Activated CD4-positive, CD25-positive, alpha-beta regulatory T cell treated with anti-CD3 and anti-CD28 coated beads, Interleukin-2, amount 50 U/mL, for 24 hours (primary cell): ENCODE results near the gene DUSP14.
"Not testable (repeated sequence)": the region's sequence is repeated elsewhere in the genome, so short reads cannot be mapped to it uniquely, and the experiment has no call there.

Source experiments
- ATAC-seq, 2 donors: fragments of 150-1000 bp; cut with Tn5 transposase; one replicate each; pipeline ENCODE4 v1.10.0; 2021; ENCODE audit warnings: mild to moderate bottlenecking in 1 of 2, moderate library complexity in 1 of 2

DUSP14 gene, protein sequence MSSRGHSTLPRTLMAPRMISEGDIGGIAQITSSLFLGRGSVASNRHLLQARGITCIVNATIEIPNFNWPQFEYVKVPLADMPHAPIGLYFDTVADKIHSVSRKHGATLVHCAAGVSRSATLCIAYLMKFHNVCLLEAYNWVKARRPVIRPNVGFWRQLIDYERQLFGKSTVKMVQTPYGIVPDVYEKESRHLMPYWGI

DNA sequence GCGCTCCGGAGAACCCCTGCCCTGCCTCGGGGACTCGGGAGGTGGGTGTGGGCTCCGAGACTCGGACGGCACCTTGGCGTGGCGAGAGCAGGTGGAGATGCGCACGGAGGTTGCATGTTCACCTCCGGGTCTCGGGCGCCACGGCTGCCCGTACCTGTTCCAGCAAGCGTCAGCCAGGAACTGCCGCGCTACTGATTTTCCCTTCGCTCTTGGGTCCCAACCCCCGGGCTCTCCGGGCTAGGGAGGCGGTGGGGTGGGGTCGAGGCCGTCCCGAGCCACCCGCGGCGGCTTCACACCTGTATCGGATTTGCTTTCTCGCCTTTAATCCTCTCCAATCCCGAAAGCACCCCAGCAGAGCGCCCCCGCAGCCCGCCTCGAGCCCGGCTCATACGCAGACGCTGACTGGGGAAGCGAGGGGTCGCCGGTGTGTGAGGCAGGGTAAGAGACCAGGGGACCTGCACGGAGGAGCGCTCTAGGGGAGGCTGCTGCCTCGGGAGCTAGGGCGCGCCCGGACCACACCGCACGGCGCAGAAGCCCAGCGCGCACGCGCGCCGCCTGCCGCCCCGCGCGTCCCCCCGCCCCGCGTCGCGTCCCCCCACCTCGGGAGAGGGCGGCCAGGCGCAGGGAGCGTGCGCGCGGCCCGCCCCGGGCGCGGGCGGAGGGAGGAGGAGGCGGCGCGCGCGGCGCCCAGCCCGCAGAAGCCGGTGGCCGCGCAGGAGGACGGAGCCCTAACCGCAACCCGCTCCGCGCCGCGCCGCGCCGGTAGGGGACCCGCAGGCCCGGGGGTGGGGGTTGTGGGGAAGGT, at the start of gene DUSP14:
Gene DUSP14, plus strand, starts transcription at position 695 of the 805 bp plus-strand sequence. CDS start 22,382 bp downstream, outside the sequence.
- peak; percentile 73 to 83 for ATAC-seq

DNA sequence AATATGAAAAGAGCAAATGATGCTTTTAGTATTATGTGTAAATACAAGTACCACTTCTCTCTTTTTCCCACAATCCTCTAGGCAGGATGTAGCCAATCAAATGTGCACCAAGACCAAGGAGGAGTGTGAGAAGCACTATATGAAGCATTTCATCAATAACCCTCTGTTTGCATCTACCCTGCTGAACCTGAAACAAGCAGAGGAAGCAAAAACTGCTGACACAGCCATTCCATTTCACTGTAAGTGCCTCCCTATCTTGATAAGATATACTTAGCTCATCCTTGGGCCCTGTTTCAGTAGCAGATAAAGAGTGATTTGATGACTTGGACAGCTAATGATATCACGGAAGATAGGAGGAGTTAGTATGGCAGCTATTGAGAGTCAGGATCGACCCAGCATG, 49.3 kb upstream of the DUSP14 start:
- no peak for ATAC-seq

DNA sequence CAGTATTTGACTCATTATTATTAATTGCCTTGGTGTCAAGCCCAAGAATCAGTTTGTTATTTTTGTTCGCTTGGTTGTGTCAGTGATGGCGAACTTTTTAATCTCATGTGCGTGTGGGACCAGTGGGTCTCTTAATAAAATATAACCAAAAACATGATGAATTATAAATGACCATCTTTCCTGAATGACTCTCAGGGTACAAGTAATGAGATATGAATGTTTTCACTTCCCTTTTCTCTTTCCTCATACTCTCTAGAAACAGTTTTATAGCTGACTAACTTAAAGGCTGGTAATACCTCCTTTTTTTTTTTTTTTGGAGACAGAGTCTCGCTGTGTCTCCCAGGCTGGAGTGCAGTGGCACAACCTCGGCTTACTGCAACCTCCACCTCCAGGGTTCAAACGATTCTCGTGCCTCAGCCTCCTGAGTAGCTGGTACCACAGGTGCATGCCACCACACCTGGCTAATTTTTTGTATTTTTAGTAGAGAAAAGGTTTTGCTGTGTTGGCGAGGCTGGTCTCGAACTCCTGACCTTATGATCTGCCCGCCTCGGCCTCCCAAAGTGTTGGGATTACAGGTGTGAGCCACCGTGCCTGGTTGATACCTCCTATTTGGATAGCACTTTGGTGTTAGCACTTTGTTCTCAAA, 48.2 kb upstream of the DUSP14 start:
- not testable (repeated sequence) for ATAC-seq

DNA sequence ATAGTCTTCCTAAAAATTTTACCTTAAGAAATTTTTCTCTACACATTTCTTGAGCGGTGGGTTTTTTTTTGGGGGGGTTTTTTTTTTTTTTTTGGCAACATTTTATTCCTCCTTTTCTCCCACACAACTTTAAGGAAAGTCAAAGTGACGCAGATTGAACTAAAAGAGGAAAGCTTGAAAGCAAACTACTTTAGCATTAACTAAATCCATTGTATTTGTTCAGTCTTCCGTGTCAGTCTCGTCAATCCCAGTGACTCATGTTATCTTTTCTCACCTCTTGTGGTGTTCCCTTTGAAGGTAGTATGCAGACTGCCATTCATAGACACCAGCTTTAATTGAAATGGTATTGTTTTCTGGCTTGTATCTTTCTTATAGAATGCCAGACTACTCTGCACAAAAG, 43.7 kb upstream of the DUSP14 start:
- no peak for ATAC-seq

DNA sequence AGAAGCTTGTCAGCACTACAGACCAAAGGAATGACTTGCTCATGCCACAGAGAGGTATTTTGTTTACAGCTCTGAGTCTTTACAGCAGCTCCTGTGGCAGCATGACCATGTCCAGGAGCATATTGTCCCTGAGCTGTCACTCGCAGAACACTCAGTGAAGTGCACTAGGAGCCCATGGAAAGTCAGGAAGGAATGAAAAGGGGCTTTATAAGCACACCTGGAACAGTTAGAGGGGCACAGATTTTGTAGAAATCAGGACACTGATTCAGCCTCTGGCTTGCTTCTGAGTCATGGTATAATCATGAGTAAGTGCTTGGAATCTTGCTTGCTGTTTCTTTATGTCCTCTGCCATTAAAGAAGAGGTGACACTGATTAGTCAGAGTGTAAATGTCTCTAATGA, 42.0 kb upstream of the DUSP14 start:
- peak; percentile 88 to 93 for ATAC-seq

DNA sequence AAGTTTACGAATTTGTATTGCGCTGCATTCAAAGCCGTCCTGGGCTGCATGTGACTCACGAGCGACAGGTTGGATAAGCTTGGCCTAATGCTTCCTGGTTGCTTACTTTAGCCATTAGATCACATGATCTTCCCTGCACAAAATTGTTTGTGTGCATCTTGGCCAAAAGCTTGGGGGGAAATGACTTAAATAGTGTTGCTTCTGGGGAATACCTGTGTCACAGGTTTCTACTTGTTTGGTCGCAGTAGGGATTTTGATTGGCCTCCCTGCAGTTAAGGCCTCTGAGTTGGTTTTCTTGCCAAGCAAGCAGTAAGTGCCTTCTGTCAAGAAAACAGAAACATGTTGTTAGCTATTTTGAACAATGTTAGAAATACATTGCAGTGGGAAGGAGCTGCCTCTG, 39.6 kb upstream of the DUSP14 start:
- no peak for ATAC-seq

DNA sequence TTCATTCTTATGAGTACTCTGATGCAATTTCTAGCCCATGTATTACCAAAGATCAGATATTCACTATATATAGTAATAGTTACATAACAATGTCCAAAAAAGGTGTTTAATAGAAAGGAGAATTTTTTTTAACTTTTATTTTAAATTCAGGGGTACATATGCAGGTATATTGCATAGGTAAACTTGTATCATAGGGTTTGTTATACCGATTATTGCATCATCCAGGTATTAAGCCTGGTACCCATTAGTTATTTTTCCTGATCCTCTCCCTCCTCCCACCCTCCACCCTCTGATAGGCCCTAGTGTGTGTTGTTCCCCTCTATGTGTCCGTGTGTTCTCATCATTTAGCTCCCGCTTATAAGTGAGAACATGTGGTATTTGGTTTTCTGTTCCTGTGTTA, 31.9 kb upstream of the DUSP14 start:
- ATAC-seq = not testable (repeated sequence)

DNA sequence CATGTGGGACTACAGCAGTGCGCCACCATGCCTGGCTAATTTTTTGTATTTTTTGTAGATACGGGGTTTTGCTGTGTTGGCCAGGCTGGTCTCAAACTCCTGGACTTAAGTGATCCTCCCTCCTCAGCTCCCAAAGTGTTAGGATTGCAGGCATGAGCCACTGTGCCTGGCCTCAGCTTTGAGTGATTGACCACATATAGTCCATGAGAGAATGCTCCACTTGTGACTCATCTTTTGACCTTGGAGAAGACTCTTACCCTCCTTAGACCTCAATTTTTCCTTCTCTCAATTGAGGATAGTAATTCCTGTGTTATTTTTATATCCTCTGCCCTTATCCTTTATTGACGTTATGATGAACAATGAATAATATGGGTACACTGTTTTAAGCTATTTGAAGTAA, 30.9 kb upstream of the DUSP14 start:
- no peak for ATAC-seq

DNA sequence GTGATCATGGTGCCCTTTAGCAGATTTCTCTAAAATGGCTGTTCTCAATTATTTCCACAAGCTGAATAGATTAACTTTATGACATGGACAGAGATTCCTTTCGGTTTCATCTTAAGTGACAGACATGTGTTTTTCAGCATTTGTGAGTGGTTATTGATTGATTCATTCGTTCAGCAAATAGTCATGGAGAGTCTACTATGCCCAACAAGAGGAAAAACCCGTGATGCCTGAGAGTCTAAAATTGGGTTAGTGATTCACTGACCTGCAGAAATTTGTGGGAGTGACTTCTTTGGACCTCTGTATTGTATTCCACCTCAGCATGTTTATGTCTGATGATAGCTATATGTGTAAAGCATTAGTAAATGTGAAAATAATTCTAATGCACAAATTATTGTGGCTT, 28.0 kb upstream of the DUSP14 start:
- ATAC-seq = peak; percentile 85 to 86

DNA sequence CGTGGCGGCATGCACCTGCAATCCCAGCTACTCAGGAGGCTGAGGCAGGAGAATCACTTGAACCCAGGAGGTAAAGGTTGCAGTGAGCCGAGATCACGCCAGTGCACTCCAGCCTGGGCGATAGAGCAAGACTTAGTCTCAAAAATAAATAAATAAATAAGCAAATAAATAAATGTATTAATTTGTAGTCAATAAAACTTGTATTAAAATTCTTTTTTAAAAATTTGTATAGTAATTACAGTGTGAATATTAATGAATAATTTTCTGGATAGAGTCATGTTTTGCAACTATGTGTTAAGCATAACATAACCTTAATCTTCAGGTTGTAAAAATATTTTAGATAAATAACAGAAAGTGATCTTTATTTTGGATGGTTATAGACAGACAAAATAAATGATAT, 27.2 kb upstream of the DUSP14 start:
- ATAC-seq = no peak

DNA sequence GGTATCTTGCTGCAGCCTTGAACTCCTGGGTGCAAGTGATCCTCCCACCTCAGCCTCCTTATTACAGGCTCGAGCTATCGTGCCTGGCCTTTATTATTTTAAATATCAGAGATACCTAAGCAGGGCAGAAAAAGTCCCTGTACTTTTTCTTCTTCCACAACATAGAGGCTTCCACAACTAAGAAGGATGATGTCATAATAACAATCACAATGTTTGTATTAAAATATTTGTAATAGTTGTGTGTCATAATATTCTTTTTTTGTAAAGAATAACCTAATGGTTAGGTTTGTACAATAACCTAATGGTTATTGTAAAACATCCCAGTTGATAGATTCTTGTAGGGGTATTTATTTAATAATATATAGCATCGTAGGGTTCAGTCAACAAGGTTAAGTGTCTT, 26.7 kb upstream of the DUSP14 start:
- ATAC-seq = no peak

DNA sequence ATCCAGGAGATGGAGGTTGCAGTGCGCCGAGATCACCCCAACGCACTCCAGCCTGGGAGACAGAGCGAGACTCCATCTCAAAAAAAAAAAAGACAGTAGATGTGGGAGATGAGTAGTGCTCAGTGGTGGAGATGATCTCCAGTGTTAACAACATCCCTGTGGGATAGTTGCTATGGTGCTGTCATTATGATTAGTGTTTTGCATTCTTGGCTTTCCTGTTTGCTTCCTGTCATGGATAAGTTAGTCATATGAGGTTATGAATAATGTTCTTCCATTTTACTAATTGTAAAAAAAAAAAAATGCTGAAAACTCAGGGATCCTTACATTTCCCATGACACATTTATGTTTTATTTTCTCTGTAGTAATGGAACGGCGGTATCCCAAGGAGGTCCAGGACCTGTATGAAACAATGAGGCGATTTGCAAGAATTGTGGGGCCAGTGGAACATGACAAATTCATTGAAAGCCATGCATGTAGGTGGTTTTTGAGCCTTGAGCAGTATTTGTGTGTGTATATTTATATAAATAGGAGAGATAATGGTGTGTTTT, 24.5 kb upstream of the DUSP14 start:
- no peak for ATAC-seq

DNA sequence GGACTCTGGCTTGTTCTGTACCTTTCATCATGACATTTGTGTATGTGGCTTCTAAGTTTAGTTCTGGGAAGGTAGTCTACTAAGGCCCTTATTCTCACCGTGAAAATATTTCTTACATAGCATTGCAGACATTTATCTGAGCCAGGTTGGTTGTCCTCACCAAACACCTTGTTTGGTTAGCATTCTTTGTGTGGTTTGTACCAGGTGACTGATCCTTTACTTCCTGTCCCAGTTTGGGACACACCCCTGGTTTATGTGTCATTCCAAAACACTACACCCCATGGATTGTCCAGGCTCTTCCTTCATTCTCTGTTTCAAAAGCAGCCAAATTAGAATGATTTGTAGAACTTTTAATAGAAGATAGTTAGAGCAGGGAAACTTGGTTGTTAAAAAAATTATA, 23.2 kb upstream of the DUSP14 start:
- no peak for ATAC-seq

DNA sequence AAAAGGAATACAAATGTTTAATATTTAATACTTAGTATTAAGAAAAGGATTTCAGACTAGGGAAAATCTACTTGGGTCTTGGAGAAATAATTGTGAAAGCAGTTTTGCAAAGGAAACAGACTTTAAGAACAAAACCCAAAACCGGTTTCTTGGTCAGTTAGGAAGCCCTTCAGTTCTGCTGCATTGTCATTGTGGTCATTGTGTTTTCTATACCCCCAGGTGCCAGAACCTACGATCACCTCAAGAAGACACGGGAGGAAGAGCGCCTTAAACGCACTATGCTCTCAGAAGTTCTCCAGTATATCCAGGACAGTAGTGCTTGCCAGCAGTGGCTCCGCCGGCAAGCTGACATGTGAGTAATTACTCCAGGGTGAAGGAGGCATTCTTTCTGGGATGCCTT, 19.5 kb upstream of the DUSP14 start:
- ATAC-seq = no peak

DNA sequence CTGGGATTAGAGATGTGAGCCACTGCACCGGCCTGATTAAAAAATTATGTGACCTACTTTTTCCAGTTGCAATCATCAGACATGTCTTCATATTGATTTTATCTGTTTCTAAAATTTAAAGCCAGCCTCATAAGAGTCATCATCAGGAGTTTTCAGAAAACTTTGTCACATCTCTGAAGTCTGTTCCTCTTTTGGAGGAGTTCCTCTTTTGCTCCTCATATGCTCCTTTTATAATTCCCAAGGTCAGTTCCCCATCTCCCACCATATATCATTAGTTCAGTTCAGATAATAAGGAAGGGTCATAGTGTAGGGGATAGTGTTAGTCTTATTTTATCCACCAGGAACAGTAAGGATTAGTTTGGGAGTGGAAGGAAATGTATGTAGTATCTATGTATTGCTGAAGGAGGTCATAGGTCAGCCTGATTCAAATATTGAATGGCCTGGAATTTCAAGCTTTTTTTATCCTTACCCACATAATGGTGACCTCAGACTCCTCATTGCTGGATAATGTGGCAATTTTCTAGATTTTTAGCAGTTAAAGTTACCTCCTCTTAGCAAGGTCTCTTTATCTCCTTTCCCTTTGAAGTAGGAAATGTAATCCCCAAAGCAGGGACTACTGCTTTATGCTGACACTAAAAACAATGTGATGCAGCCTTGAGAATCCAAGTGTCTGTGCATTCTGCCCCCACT, 13.8 kb upstream of the DUSP14 start:
- ATAC-seq = no peak

DNA sequence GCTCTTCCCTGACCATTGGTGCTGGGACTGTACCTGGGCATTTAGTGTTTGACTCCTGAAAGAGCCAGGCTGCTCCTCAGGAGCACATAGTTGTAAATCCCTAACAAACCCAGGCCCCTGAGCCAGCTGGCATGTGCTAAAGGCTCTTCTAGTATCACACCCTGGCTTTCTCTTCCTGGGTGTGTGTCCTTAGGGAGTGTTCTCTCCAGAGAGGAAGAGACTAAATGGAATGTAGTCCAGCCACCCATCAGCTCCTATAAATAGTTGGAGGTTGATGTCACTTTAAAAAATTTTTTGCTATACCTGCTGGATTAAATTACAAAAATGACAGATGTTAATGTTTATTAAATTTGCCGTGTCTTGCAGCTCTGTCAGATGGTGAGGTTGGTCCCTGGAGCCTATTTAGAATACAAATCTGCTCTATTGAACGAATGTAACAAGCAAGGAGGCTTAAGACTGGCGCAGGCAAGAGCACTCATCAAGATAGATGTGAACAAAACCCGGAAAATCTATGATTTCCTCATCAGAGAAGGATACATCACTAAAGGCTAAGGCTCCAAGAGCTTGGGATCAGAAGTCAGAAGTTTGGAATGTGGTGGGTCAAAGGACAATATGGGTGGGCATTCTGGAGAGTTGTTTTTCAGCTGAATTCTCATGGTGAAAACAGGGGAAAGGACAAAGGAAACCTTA, 13.1 kb upstream of the DUSP14 start:
- ATAC-seq = no peak

DNA sequence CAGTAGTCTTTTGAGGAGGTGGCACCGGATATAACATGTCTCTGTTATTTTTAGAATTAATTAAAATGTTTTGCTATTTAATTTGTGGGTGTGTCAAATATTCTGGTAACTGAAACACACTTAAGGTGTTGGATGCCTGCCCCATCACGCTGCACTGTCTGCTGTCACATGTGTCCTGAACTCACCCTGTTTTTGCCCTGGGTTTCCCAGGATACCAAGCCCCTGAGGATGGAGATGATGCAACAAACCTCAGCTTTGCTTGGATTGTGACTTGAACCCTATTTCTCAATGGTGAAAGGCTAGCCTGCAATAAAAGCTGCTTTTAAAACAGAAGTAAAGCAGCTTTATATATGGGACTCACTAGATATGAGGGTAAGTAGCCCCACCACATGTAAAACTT, 11.5 kb upstream of the DUSP14 start:
- ATAC-seq = no peak

DNA sequence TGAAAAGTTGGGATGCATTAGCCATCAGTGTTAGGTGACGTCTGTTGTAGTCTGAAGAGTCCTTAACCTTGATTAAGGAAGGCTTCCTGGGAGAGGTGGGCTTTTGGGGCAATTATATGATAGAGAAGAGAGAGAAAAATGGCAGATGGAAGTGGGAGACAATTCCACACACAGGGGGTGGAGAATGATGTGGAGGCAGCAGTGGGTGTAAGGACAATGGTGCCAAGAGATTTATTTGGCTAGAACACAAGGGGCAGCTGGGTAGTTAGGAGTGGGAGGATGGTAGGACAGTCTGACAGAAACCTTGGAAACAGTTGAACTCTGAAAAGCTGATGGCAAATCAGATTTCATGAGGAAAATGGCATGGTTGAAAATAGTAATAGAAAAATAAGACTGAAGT, 10.7 kb upstream of the DUSP14 start:
- no peak for ATAC-seq

DNA sequence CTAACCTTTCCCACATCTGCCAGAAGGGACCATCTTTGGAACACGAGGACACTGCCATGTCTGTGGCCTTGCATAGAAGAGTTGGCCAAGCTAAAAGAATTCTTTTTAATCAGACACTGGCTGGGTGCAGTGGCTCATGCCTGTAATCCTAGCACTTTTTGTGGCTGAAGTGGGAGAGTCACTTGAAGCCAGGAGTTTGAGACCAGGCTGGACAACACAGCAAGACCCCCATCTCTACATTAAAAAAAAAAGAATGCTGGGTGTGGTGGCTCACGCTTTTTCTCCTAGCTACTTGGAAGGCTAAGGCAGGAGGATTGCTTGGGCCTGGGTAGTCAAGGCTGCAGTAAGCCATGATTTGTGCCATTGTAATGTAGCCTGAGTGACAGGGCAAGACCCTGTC, 9.3 kb upstream of the DUSP14 start:
- ATAC-seq = no peak

DNA sequence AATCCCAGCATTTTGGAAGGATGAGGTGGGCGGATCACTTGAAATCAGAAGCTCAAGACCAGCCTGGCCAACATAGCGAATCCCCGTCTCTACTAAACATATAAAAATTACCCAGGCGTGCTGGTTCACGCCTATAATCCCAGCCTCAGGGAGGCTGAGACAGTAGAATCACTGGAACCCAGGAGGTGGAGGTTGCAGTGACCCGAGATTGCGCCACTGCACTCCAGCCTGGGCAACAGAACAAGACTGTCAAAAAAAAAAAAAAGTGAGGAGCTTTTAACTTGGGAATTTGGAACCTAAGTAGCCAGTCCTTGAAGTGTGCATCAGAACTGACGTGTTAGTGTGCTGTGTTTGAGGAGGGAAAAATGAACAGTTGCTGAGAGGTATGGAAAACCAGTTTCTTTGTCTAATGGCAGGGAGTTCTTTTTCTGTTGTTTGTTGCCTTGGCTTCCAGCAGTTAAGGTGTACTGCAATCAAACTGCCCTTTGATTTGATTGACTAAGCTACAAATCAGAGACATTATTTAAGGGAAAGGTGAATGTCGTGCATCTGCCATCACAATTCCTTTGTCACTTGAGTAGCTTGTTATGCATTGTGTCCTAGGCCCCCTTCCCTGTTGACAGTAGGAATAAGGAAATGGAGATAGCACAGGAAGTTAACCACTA, 8.6 kb upstream of the DUSP14 start:
- ATAC-seq = no peak

DNA sequence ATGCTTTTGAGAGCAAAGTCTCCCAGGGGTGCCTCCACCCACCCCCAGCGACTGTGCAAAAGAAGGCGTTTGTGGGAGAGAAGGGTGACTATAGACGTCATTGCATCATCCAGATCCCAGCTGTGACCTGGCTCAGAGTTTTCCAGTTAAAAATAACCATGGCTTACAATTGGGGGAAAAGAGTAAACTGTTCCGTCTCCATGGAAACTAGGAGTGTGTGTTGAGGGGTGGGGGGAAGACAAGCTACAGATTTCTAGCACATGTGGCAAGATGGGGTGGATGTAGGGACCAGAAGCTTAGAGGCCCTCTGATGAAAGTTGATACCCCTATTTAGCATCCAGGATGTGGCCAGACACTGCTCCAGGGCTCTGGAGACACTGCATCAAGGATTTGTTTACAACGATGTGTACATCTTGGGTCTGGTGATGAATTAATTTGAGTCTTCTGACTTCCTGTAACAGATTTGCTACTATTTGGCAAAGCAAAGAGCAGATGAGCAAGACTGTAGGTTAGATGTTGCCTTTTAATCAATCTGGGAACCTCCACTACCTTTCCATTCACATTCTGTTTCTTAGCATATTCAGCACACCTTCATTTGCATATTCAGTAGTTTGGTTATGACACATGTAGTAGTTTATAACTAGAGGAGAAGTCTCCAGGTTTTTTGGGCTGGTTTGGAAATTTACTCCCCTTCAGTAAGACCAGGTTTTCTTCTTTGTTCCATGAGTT, 6.2 kb upstream of the DUSP14 start:
- no peak for ATAC-seq
